NCI-H2227 (cell line): ENCODE results near the gene CEP97.
"Not testable (repeated sequence)": the region's sequence is repeated elsewhere in the genome, so short reads cannot be mapped to it uniquely, and the experiment has no call there.

Experiments
- DNase-seq: peaks from one replicate; lab custom pipeline; 2025; ENCODE audit not compliant: unreplicated experiment; lab: John Stamatoyannopoulos, UW

CEP97 gene, protein sequence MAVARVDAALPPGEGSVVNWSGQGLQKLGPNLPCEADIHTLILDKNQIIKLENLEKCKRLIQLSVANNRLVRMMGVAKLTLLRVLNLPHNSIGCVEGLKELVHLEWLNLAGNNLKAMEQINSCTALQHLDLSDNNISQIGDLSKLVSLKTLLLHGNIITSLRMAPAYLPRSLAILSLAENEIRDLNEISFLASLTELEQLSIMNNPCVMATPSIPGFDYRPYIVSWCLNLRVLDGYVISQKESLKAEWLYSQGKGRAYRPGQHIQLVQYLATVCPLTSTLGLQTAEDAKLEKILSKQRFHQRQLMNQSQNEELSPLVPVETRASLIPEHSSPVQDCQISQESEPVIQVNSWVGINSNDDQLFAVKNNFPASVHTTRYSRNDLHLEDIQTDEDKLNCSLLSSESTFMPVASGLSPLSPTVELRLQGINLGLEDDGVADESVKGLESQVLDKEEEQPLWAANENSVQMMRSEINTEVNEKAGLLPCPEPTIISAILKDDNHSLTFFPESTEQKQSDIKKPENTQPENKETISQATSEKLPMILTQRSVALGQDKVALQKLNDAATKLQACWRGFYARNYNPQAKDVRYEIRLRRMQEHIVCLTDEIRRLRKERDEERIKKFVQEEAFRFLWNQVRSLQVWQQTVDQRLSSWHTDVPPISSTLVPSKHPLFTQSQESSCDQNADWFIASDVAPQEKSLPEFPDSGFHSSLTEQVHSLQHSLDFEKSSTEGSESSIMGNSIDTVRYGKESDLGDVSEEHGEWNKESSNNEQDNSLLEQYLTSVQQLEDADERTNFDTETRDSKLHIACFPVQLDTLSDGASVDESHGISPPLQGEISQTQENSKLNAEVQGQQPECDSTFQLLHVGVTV

DNA sequence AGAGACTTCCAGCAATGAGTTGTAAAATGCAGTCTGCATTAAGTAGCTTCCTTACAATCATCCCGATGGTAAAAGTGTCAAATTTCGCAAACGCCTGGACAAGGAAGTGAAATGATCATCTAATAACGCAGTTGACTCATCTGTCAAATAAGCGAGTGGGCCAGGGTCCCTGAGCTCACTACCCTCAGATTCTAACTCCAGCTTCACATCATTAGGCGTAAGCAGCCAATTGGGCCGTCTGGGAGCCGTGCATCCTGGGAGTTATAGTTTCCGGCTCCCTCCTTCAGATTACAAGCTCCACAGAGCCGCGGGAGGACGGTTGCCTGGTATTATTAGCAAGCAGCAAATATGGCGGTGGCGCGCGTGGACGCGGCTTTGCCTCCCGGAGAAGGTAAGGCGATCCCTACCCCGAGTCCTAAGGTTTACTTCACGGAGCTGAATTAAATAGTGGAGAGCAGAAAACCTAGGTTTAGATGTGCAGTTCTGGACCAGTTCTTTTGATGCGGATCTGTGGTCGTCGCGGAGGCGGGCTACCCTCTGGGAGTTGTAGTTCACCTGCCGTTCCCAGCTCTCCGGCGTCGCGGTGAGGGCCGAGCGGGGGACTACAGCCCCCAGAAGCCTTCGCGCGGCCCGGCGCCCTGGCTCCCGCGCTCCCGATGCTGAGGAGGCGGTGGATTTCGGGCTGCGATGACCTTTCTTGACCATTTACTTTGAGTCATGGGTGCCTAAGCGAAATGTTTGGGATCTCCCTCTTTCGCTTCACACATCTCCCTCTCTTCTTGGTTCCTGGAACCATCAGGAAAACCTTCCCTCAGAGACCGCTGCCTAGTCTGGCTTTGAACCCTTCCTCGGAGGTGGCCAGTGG is at the start of gene CEP97:
TSS of gene CEP97 (plus strand) at position 286 of the 865 bp plus-strand sequence. CDS start at position 349, 63 bp downstream.
- DNase-seq, result peak; percentile 87

DNA sequence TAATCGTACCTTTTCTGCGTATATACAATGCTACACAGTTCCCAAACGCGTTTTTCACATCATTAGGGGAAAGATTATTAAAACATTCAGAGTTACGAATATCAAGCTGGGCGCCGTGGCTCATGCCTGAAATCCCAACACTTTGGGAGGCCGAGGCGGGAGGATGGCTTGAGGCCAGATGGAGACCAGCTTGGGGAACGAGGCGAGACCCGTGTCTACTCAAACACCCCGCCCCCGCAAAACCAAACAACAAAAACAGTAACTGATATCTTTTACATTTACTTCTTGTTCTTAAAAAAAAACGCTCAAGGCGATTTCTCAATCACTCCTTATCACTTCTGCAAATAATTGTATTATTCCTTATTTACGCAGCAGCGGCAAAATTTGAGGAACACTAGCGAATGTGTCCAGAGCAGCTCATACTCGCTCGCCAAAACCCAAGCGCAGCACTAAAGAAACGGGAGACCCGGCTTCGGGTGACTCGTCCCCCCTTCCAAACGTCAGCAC is 48.7 kb upstream of the CEP97 start:
- no peak for DNase-seq

DNA sequence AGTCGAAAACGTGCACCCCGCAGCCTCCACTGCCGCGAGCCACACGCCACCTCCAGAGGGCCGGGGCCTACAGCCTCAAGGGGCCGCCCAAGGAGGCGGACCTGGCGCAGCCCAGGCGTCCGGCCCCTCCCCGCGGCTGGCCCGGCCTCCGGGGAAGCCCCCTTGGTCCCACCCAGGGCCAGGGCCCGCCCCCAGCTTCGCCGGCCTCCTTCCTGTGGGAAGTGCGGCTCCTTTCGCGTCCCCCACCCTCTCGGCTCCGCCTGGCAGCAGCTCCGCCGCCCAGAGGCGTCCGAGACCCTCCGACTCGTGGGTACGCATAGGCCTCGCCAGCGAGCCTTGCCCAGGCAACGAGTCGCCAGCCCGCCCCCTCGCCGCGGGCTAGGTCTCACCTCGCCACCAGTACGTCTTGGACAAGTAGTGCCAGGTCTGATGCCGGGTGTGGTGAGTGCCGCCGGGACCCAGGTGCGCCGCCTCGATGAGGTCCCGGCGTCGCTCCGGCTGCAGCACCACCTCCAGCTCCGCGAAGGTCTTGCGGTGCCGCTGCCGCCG is 48.1 kb upstream of the CEP97 start:
- DNase-seq, result no peak

DNA sequence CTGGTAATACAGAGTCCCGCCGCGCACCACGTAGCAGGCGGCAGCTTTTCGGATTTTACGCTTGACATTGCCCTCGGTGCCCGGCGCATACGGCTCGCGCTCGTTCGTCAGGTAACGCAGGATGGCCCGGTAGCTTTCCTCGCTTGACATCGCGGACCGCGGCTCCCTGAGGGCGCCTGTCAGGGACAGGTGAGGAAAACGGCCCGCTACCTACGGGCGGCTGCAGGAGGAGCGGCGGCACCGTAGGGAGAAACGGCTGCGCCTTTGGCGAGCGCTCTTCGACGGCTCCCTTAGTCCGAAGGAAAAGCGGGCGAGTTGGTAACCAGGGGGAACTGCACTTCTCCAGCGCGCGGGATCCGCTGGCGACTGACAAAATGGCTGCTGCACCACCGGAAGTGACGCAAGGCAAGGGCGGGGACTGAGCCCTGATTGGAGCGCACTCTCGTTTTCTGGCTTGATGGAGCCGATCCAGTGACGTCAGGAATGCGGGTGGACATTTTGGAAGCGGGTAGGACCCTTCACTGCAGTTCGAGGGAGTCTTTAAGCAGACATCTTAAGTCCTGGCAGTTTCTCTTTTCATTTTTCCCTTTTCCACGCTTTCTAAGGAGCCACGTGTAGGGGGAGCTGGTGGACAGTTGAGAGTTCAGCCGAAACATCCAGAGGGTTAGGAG is 47.5 kb upstream of the CEP97 start, which contains the start of gene ZBTB11:
TSS of gene ZBTB11 (minus strand) at position 368 of the 671 bp plus-strand sequence. CDS start at position 150, 218 bp downstream.
- no peak for DNase-seq

DNA sequence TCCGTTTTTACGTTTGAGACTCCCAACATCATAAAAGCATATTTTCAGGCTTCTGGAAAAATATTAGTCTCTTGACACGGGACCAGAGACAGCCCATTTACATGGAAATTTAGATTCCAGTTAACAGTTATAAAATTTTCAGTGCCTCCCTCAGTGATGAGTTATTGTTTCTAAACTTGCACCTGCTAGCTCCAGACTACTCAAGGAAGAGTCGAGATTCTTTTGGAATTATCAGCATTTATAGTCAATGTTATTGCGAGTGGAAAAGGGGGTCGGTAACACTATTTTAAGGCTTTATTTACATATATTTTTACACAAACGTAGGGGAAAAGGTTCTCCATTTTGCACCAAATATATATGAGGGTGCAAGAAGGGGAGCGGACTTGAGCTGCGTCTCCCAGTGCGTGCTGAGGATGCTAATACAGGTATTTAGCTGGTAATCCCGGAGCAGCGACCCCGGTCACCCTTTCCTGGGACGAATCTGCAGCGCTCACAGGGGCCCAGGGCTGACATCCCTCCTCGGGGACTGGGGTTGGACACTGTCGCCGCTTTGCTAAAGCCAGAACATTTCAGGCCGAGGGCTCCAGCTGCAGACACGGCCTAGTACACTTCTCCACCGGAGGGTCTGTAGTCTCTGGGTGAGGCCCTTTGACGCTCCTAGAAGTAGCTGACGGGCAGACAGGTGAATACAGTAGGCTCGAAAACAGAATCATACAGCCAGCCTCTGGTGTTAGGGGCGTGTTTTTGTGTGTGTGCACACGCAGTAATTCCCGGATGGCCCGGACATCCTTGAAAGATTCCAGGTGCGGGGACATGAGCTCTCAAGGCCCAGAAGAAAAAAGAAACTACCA is 46.8 kb upstream of the CEP97 start:
- no peak for DNase-seq

DNA sequence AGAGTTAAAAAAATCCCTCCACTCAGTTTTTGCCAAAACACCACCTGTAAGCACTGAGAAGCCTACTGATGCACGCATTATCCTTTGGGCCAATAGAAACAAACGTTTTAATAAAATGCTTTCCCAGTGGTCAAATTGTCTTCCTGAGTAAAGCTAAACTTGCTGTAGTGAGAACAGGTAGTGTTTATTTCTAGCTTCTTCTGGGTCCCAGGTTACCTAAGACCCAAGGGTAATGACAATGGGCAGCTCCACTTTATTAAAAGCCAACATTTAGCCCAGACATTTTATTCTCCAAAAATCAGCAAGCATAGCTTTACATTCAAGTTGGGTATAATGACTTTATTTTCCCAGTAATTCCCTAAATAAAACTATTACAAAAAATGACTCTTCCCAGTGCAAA is 45.6 kb upstream of the CEP97 start:
- DNase-seq, result not testable (repeated sequence)

DNA sequence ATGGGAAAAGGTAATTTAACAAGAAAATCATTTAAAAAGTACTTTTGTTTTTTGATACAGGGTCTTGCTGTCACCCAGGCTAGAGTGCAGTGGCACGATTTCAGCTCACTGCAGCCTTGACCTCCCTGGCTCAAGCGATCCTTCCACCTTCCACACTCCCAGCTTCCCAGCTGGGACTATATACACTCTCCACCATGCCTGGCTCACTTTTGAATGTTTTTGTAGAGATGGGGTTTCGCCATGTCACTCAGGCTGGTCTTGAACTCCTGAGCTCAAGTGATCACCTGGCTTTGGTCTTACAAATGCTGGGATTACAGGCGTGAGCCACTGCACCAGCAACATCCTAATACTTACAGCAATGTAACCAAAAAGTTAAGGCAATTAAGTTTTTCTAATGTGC is 43.9 kb upstream of the CEP97 start:
- no peak for DNase-seq

DNA sequence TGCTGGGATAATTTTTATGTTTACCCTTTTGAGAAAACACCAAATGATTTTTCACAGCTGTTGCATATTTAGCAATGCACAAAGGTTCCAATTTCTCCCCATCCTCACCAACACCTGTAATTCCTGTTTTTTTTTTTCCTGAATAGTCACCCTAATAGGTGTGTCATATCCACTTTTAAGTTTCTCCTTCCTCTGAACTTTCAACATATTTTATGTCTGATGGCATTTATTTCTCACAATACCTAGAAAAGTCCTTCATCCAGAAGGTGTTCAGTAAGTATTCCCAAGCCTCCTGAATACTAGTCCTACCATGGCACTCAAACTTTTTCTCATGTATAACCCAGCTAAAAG is 39.4 kb upstream of the CEP97 start:
- no peak for DNase-seq

DNA sequence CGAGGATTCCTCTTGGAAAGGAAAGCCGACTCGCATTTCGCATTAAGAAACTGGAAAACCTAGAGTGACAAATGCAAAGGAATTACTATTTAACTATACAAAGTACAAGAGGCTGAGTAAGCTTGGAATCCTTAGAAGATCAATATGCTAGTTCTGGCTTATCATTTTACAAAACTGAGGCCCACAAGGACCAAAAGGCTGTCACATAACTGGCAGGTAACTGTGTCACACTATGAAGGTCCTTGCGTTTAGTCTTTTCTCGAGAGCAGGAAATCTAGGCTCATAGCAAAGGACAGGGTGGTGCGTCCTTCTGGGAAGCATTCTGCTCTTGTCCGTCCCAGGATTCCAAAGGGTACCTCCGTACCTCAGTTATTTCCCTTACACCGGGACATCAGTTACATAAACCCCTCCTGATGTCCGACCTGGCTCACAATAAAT is 38.5 kb upstream of the CEP97 start:
- DNase-seq, result no peak

DNA sequence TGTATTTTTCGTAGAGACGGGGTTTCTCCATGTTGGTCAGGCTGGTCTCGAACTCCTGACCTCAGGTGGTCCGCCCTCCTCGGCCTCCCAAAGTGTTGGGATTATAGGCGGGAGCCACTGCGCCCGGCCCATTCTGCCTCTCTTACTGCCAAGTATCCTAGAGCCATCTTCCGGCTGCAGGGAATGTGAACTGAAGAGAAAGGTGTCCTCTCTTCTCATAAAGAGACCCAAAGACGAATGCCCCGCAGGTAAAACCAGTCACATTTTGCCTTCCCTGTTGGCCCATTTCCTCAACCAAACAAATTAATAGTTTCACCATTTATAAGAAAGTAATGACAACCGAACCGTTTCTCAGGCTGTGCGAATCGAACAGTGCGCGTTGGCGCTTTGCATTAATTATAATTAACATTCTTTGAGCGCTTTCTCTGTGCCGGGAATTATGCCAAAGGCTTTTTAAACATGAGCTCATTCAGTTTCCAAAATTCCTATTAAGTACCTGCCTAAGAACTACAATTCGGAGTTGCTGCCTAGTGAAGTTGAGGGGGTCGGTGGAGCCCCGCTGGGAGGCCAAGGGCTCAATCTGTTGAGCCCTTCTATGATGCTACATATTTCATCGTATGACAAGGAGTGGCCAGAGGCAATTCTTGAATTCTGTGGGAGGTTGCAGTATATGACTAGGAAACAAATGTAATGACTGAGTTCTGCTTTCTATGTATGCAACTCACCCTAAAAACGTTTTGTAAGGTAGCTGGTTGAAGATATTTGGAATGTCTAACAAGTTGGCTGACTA is 37.1 kb upstream of the CEP97 start:
- DNase-seq, result no peak

DNA sequence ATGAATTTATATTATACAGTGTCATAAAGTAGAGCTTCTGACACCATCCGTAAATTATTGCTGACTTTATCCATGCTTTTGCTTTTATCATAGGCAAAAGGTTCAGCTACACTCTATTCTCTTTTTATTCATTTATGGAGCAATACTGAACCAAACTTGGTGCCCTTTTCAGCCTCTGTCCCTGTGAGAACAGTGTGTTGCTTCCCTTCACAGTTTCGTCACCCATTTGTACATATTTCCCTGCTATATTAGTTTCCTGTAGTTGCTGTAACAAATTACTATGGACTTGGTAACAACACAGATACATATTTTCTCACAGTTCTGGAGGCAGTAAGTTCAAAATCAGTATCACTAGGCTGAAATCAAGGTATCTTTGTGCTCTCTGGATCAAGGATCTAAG is 35.1 kb upstream of the CEP97 start:
- no peak for DNase-seq

DNA sequence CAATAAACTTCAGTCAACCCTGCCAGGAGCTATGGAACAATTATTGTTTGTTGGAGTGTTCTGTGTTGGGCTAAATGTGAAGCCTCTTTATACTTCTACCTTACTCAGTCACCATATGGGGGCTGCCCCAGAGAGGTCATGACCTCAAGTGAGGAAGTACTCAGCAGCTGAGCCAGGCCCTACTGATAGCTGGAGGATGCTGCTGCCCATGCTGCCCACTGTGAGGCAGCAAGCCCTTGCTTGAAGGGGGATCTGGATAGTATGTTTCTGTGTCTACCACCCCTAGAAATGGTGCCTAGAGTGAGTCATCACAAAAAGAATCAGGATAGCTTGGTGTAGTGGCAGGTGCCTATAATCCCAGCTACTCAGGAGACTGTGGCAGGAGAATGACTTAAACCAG is 33.4 kb upstream of the CEP97 start:
- DNase-seq, result no peak

DNA sequence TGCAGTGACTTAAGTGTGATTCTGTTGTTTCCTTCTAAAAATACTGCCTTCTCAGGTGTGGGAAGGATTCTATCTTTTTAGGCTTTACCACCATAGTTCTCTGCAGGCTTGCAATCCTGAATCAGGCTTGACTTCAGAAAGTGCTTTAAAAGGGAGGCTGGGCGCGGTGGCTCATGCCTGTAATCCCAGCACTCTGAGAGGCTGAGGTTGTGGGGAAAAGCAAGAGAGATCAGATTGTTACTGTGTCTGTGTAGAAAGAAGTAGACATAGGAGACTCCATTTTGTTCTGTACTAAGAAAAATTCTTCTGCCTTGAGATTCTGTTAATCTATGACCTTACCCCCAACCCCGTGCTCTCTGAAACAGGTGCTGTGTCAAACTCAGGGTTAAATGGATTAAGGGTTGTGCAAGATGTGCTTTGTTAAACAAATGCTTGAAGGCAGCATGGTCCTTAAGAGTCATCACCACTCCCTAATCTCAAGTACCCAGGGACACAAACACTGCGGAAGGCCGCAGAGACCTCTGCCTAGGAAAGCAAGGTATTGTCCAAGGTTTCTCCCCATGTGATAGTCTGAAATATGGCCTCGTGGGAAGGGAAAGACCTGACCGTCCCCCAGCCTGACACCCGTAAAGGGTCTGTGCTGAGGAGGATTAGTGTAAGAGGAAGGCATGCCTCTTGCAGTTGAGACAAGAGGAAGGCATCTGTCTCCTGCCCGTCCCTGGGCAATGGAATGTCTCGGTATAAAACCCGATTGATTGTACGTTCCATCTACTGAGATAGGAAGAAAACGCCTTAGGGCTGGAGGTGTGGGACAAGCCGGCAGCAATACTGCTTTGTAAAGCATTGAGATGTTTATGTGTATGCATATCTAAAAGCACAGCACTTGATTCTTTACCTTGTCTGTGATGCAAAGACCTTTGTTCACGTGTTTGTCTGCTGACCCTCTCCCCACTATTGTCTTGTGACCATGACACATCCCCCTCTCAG is 32.4 kb upstream of the CEP97 start:
- not testable (repeated sequence) for DNase-seq

DNA sequence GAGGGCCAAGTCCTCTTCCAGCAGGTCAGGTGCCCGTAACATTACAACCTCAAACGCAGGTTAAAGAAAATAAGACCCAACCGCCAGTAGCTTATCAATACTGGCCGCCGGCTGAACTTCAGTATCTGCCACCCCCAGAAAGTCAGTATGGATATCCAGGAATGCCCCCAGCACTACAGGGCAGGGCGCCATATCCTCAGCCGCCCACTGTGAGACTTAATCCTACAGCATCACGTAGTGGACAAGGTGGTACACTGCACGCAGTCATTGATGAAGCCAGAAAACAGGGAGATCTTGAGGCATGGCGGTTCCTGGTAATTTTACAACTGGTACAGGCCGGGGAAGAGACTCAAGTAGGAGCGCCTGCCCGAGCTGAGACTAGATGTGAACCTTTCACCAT is 30.9 kb upstream of the CEP97 start:
- not testable (repeated sequence) for DNase-seq

DNA sequence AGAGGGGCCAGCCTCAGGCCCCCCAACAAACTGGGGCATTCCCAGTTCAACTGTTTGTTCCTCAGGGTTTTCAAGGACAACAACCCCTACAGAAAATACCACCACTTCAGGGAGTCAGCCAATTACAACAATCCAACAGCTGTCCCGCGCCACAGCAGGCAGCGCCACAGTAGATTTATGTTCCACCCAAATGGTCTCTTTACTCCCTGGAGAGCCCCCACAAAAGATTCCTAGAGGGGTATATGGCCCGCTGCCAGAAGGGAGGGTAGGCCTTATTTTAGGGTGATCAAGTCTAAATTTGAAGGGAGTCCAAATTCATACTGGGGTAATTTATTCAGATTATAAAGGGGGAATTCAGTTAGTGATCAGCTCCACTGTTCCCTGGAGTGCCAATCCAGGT is 29.6 kb upstream of the CEP97 start:
- DNase-seq, result not testable (repeated sequence)

DNA sequence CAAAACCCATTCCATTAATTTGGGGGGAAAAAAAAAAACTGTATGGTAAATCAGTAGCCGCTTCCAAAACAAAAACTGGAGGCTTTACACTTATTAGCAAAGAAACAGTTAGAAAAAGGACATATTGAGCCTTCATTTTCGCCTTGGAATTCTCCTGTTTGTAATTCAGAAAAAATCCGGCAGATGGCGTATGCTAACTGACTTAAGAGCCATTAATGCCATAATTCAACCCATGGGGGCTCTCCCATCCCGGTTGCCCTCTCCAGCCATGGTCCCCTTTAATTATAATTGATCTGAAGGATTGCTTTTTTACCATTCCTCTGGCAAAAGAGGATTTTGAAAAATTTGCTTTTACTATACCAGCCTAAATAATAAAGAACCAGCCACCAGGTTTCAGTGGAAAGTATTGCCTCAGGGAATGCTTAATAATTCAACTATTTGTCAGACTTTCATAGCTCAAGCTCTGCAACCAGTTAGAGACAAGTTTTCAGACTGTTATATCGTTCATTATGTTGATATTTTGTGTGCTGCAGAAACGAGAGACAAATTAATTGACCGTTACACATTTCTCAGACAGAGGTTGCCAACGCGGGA is 28.5 kb upstream of the CEP97 start:
- DNase-seq, result no peak
